Stimulated activated CD4-positive, alpha-beta T cell treated with anti-CD3 and anti-CD28 coated beads, Interleukin-15, amount 100 ng/mL, for 24 hours (primary cell): ENCODE results near the gene RUNX1.
A peak's percentile ranks its signal among the peaks of the same experiment; 100 is the strongest.
"Not testable (repeated sequence)": the region's sequence is repeated elsewhere in the genome, so short reads cannot be mapped to it uniquely, and the experiment has no call there.

Source experiments
- DNase-seq: peaks from one replicate; pipeline ENCODE4 v3.0.0-alpha.2; 2020

RUNX1 gene

DNA sequence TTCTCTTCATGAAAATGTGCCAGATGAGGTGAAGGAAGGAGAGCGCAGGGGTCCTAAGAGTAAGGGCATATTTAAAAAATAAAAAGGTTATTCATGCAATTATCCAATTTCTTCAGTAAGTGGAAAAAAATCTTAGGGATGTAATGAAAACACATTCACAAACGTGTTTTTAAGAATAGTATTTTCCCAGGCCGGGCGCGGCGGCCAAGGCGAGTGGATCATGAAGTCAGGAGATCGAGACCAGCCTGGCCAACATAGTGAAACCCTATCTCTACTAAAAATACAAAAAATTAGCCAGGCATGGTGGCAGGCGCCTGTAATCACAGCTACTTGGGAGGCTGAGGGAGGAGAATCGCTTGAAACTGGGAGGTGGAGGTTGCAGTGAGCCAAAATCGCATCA, 82.2 kb downstream of the RUNX1 start:
- not testable (repeated sequence) for DNase-seq

DNA sequence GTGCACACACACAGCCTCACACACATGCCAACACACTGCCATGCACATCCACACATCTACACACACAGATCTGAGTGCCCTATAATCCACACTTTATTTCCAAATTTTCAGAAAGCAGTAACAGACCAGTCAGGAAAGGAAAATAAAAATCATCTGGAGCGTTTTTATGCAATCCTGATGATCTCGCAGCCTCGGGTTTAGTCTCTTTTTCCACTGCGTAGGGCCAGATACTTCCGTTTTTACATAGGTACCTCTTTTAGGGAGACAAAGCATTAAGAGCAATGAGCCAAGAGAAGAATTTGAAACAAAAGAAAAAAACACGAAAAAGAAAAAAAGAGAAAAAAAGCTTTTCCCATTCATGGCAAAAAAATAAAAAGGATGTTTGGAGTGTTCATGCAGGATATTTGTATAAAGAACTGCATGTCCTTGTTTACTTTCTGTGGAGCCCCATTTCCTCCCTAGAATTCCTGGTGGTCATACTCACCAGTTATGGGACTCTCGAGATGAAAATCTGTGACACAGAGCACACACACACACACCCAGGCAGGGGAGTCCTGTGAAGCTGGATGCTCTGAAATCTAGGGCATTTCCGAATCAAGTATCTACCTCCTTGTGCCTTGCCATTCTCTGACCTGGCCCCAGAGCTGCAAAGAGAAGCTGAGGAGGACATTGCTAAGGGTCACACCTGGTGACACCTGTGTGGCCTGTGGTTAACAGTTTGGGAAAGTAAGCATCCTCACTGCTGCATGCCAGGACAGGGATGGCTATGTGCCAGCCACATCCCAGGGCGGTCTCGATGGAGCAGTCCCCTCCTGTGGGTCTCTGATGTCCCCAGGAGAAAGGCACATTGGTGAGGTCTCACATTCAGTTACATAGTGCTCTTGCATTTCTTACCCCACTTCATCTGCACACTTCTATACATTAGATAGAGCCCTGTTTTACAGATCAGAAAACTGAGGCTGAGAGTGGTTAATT, 83.6 kb downstream of the RUNX1 start:
- no peak for DNase-seq

DNA sequence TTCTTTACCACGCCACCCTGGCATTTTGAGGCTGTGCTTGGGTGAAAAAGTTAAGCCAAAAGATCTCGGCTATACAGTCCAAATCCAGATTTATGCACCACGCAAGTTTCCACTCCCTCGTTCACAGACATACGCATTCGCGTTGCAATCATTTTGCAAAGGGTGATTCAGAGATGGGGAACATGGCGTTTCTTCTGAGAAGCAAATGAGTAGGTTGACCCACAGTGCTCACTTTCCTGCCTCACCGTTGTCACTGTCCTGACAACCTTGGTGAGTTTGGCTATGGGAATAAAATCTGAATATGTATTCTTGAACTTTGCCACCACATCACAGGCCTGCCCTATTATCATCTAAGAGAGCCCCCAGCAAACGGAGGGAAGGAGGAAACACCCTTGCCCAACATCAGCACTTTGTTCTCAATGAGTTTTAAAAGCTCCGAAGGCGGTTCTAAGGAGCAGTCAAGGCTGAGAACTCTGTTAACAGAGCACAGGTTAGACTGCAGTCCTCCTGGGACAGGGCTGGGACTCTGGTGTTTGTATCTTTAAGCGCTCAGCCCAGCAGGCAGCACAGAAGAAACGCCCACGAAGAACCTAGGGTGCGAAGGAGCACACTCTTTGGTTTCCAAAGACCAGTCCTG, 86.4 kb downstream of the RUNX1 start:
- DNase-seq, result peak; percentile 56

DNA sequence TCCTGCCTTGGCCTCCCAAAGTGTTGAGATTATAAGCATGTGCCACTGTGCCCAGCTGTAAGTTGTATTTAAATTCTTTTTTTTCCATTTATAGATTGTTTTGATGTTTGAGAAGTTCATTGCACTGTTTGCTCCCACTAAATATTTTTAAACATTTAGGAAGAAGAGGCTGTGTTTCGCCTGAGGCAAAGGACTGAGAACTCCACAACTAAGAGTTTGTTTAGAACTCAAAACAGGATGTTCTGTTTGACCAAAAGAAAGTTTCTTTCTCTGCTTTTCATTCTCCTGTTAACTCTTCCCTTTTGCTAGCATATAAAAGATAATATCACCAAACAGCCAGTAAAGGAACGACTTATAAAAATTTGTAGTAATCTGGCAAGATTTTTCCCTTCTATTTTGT, 87.0 kb downstream of the RUNX1 start:
- no peak for DNase-seq

DNA sequence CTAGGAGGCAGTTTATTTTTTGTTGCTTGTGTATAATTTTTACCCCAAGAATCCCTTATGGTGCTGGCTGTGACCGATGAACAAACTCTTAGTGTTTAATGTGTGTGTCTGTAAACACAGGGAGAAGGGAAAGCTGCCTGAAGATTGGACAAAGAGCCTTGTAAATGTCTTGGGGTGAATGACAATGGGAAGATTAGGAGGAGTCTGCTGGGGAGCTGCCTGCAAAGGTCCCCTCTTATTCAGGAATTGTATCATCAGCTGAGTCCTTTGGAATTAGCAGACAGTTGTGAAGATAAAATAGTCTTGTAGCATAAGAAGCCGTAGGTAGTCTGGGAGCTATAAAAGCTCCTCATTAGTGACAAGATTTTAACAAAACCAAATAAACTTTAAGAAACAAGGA, 88.4 kb downstream of the RUNX1 start:
- no peak for DNase-seq

DNA sequence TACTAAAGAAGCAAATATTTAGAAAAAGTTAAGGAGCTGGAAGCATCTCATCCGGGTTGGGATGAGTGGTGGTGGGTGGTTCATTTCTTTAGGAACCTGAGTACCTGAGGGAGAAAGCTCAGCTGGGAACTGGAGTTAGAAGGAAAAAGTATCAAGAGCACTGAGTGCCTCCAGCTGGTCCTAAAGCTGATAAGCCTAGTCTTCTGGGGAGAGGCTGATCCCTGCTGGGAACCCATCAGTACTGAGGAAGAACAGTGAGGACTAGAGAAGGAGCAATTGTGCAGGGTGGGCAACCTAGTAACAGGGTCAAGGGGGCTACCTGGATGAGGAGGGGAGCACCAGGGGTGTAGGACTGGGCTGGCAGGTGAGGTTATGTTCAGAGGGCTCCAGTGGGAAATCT, 89.5 kb downstream of the RUNX1 start:
- DNase-seq, result no peak

DNA sequence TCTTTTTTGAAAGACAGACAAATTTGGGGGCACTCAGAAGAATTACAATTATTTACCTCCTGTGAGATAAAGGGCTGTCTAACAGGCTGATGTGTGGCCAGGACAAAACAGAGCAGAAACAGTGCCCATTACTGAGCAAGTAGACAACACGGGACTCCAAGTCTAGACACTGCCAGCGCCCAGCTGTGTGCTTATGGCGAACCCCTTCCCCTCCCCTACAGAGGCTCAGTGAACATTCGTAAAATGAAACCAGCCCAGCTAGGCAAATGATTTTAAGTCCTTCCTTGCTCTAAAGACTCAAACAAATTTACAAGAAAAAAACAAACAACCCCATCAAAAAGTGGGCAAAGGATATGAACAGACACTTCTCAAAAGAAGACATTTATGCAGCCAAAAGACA, 91.1 kb downstream of the RUNX1 start:
- DNase-seq, result no peak

DNA sequence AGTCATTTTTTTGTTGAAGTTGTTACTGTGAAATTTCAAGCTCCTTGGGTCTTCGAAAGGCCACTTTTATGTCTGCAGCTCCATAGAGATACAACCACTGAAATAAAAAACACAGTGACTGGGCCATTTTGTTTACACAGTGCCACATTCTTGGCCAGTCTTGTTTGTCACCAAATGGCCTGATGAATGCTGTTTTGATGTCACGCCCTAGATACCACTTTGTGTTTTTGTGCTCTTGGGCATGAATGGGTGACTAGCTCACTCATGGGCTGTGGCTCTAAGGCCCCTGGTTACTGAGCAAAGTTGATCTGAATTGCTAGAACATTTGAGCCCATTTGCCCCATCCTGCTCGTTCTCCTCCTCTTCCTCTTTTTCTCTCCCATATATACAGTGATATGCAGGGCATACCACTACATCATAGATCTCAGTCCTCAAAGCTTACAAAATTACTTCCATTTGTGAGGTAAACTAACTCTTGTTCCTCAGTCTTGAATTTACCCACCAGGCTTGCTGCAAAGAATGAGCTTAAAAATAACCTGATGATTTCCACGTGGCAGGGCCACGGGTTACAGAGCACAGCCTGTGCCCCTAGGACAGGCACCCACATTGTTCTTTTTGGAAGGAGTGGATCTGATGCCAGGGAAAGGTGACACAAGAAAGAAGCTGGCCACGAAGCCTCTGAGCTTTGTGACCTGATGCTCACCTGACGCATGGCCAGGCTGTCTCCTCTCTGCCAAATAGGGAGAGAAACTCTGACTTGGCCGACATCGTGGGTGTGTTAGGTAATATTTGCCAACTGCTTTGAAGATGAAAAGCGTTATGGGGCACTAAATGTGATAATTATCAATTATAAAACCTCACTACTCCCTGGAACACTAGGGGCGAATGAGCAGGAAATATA, 92.4 kb downstream of the RUNX1 start:
- DNase-seq, result no peak

DNA sequence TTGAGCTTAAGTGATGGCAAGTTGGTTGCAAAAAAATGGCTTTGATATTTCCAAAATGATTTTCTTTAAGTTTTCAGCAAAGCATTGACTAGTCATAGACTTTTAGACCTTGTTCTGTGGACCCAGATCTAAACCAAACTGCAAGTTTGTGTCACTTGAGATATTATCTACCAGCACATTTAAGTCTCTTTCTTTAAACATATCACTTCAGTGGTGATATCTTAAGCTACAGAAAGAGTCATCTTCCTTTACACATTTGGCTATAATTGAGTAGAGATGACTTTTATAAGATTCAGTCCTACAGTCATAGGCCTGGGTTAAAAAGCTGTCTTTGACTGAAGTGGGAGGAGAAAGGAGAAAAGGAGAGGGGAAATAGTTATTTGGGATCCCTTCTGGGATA, 95.2 kb downstream of the RUNX1 start:
- DNase-seq, result no peak

DNA sequence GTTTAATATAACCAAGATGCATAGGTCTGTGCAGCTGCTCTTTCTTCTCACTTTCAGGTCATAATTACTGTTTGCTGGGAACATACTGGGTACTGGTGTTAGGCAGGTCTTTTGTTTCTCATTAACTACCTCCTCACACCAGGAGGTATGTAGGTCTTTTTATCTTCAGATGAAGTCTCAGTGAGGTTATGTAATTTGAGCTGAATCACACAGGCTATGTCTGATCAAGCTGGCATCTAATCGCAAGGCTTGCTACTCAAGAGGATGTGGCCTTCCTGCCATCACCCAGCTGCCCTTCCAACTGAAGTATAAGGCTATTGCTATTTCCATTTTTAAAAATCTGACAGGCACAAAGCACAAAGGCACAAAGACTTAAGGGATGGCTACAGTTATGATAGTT, 96.4 kb downstream of the RUNX1 start:
- DNase-seq, result no peak

DNA sequence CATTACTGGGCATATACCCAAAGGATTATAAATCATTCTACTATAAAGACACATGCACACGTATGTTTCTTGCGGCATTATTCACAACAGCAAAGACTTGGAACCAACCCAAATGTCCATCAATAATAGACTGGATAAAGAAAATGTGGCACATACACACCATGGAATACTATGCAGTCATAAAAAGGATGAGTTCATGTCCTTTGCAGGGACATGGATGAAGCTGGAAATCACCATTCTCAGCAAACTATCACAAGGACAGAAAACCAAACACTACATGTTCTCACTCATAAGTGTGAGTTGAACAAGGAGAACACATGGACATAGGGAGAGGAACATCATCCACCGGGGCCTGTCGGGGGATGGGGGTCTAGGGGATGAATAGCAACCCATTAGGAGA, 97.2 kb downstream of the RUNX1 start:
- DNase-seq, result not testable (repeated sequence)

DNA sequence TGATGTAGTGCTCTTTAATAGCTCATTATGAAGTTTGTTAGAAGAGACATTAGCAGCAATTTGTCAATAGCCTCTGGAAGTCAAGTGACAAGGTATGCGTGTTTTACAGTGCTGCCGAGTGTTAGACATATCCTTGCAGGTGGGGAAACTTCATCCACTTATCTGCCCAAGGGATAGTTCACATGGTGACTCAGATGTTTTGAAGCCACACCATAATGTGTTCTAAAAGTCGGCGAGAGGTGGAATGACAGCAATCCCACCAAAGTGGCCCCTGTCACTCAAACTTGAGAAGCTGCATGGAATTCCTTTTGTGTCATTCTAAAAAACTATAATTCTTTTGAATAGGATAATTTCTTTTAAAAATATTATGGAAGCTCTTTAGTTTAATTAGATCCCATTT, 98.1 kb downstream of the RUNX1 start:
- DNase-seq, result no peak

DNA sequence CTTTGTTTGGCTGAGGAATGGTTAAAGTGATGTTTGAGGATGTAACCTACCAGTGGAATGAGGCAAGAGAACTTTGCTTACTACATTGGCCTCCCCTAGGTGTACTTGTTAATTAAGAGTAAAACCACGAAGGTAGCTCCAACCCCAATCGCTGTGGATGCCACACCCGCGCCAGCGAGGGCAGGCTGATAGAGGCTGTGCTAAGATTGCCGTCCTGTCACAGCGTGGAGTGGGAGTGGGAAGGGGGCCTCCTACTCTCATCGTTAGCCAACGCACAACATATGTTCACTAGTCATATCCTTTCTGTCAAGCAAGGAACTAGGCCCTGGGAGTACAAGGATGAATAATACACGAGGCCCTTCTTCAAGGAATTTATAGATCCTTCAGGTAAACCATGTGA, 99.6 kb downstream of the RUNX1 start:
- DNase-seq, result peak; percentile 36

DNA sequence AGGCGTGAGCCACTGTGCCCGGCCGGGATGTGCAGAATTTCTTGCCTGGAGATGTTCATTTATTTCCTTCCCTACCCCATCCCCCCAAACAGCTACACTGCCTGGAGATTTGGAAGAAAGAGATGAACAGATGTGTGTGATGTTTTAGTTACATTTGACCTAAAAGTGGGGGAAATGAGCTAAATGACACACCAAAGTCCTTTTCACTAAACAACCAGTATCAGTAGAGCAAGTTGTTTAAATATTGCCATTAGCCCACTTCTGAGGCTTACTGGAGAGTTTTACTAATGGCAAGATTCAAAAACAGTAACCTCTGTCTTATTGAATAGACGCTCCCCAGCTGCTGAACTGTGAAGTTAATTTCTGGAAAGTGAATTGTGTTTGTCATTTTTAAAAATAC, 100.1 kb downstream of the RUNX1 start:
- DNase-seq, result no peak

DNA sequence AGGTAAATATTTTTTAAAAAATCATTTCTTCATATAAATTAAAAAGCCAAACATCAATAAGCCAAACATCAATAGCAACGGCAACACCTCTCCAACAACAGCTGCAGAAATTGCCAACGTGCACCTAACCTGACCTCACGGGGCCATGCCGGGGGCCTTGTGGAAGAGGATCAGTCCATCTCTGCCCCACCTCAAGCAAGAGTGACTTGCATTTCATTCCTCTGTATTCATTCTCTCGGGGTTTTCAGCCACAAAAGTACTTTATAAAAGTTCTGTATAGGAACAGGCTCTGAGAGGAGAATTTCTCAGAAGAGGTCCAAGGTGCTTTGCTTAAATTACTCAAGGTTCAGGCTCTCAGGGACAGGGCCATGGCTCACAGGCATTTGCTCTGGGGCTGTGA, 100.9 kb downstream of the RUNX1 start:
- no peak for DNase-seq

DNA sequence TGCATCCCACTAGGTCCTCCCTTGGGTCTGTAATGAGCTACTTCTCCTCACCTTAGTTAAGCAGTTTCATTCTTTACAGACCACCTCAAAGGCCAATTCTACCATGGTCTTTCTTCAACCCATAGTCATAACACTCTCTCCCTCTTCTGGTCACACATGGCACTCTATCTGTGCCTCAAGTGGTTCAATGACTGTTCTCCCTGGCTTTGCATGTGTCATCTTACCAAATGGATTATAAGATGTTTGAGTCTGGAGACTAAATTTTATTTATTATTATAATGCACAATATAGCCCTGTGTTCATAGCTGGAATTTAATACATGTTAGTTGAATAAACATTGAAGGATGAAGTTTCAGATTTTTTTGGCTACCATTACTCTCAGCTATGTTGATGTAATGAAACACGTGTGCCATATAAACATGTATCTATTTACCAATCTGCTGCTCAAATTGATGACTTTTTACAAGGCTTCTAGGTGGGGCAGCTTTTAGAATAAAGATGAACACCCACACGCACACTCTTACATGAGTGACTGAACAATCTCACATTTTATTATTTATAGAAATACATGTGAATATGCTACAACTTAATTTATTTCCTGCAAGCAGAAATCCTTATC, 102.1 kb downstream of the RUNX1 start:
- no peak for DNase-seq

DNA sequence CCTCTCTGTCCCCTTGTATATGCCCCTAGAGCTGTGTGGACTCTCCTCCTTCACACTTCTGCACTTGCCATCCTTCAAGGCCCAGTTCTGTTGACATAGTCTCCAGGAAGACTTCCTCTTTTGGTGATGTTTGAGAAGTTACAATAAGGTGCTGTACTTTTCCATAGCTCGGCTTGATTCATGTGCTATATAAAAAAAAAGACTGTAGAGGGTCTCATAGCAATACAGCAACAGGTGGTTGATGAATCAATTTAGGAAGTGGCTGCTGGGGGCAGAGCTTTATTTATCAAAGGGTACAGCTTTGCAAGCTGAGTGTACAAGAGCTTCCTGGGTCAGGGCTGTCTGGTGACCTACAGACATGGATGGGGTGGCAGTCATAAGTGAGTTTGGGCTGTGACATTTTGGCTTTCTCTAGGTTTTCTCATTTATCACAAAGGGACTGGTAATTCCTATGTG, 102.7 kb downstream of the RUNX1 start:
- DNase-seq, result peak; percentile 40

DNA sequence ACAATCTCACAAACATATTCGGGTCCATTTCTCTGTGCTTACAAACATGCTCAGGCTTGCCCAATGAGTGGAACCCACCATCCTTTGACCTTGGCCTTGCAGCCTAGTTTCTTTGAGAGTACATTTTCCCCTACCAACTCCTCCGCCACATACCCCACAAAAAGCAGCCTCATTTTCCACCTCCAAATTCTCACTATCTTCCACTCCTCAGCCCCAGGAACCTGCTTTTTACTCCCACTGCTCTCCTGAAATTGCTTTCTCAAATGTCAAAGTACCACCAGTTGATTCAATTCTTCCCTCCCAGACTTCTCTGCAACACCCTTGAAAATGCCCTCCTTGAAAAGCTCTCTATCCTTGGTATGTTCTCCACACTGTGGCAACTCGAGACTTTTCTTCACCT, 103.8 kb downstream of the RUNX1 start:
- peak; percentile 35 for DNase-seq

DNA sequence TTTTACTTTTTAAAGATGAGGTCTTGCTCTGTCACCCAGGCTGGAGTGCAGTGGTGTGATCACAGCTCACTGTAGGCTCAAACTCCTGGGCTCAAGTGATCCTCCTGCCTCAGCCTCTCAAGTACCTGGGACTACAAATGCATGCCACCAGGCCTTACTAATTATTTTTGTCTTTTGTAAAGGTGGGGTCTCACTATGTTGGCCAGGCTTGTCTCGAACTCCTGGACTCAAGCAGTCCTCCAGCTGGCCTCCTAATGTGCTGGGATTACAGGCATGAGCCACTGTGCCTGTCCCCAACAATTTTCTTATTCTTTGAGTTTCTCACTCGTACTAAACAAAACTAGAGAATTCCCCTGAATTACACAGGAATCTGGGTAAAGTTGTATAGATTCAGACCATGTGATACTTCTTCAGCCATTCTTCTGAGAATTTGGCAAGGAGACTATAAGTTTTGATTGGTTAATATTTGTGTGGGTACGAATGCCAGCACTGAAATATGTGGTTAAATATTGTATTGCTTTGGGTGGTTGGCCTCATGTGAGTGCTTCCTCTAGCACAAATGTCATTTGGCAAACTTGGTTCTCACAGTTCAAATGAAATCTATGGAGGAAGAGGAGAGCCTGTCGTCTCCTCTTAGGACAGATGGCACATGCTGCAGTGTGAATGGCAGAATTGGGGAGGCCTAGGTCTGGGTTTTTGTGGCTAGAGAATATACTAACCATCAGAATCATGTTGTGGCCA, 104.9 kb downstream of the RUNX1 start:
- DNase-seq, result no peak

DNA sequence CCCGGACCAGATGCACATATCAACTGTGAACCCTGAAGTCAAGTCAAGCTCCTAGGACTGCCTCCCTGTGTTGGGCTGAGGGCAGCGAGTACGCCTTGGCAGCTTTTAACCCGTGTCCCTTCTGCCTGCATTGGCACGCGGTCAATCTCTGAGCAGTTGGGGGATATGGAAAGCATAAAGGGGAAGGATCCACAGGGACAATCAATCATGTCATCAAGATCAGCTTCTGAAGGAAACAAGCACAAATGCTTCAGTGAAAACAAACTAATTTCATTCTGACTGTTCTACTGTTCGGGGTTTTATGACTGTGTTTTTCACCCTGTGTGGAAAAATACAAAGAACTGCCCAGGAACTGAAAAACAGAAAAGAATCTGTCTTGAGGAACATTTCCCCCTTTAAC, 106.2 kb downstream of the RUNX1 start:
- no peak for DNase-seq

DNA sequence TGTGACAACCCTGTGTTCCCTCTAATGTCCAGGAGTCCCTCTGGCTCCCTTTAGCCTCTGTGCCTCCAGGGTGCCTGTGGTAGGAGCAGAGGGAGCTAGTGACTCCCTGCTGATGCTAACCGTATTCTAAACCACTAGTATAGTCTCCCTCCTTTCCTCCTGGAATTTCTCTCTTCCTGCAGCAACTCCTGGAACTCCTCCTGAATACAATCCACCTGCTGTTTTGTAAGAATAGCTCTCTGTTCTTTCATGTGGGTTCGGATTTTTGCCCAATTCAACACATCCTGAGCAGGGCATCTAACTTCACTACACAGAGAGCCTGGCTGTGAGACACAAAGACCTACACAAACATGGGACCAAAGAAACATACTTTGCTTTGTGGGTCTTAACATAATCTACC, 107.9 kb downstream of the RUNX1 start:
- no peak for DNase-seq
